ENCODE measurements around the gene SLCO3A1.

SLCO3A1 gene

GRCh38 chr15:92113832-92114231, 260.3 kb downstream of the SLCO3A1 start:
- Histone ChIP-seq H3K4me2 (ENCODE audit: low read length) (no peak overlapping the region), H2BK120ac (ENCODE audit: low read depth, low read length) (no peak overlapping the region), H3K4ac (ENCODE audit: low read depth, low read length) (no peak overlapping the region), H3K36me3 (ENCODE audit: control insufficient read depth, insufficient read depth, low read length) (no peaks in the 10 kb centered on the region), H3K27ac (ENCODE audit: low read depth, low read length) (no peak overlapping the region), H3K56ac (ENCODE audit: low read length) (no peak overlapping the region), H3K79me2 (ENCODE audit: control insufficient read depth, insufficient read depth, low read length) (no peaks in the 10 kb centered on the region), H4K5ac (ENCODE audit: low read length) (no peak overlapping the region), H3K18ac (ENCODE audit: low read length) (no peak overlapping the region), H2AK5ac (ENCODE audit: low read length) (no peak overlapping the region), H2BK5ac (ENCODE audit: low read length) (no peak overlapping the region), H2BK15ac (replicated peaks; ENCODE audit: low read depth) (no peak overlapping the region), H4K8ac (ENCODE audit: low read depth, low read length) (no peak overlapping the region), H3K23ac (ENCODE audit: low read length) (no peak overlapping the region), H3K9ac (ENCODE audit: low read length) (no peak overlapping the region), H3K4me1 (ENCODE audit: control insufficient read depth, low read depth, low read length) (peaks cover 3% of the 10 kb centered on the region), H3K27me3 (ENCODE audit: insufficient read depth, low read length, poor library complexity) (no peaks in the 10 kb centered on the region), H3K79me1 (ENCODE audit: low read length) (no peaks in the 10 kb centered on the region), H3K4me3 (ENCODE audit: low read length) (no peak overlapping the region)
- DNase-seq = no peak
- no CpG with 5 or more reads among the region's 3 CpGs for WGBS (ENCODE audit: extremely low coverage, insufficient coverage, low lambda C conversion rate)

- peaks cover 3% of the 10 kb centered on the region for H3K4me1 ChIP-seq (ENCODE audit: control insufficient read depth, low read depth, low read length)
- DNase-seq = no peak
- WGBS (ENCODE audit: extremely low coverage, insufficient coverage, low lambda C conversion rate) = no CpG with 5 or more reads among the region's 1 CpG
- H2BK5ac ChIP-seq (ENCODE audit: low read length) = no peak overlapping the region
- H3K27ac ChIP-seq (ENCODE audit: low read depth, low read length) = no peak overlapping the region
- no peak overlapping the region for H3K4me3 ChIP-seq (ENCODE audit: low read length)
- H4K8ac ChIP-seq (ENCODE audit: low read depth, low read length) = no peak overlapping the region
- no peak overlapping the region for H2BK15ac ChIP-seq (replicated peaks; ENCODE audit: low read depth)
- H3K18ac ChIP-seq (ENCODE audit: low read length) = no peak overlapping the region
- no peak overlapping the region for H3K4me2 ChIP-seq (ENCODE audit: low read length)
- H4K5ac ChIP-seq (ENCODE audit: low read length) = no peak overlapping the region
- H2AK5ac ChIP-seq (ENCODE audit: low read length) = no peak overlapping the region
- H3K36me3 ChIP-seq (ENCODE audit: control insufficient read depth, insufficient read depth, low read length) = no peaks in the 10 kb centered on the region
- no peak overlapping the region for H3K9ac ChIP-seq (ENCODE audit: low read length)
- H3K27me3 ChIP-seq (ENCODE audit: insufficient read depth, low read length, poor library complexity) = no peaks in the 10 kb centered on the region
- no peak overlapping the region for H3K4ac ChIP-seq (ENCODE audit: low read depth, low read length)
- no peak overlapping the region for H3K56ac ChIP-seq (ENCODE audit: low read length)
- H3K79me1 ChIP-seq (ENCODE audit: low read length) = no peaks in the 10 kb centered on the region
- H3K79me2 ChIP-seq (ENCODE audit: control insufficient read depth, insufficient read depth, low read length) = no peaks in the 10 kb centered on the region
- no peak overlapping the region for H3K23ac ChIP-seq (ENCODE audit: low read length)
- H2BK120ac ChIP-seq (ENCODE audit: low read depth, low read length) = no peak overlapping the region
These were observed 262.3 kb downstream of the SLCO3A1 start for GRCh38 chr15:92115834-92116233.

- Histone ChIP-seq H3K23ac (ENCODE audit: low read length) (no peak overlapping the region), H3K9ac (ENCODE audit: low read length) (no peak overlapping the region), H2BK5ac (ENCODE audit: low read length) (no peak overlapping the region), H3K79me2 (ENCODE audit: control insufficient read depth, insufficient read depth, low read length) (no peaks in the 10 kb centered on the region), H3K36me3 (ENCODE audit: control insufficient read depth, insufficient read depth, low read length) (no peaks in the 10 kb centered on the region), H4K5ac (ENCODE audit: low read length) (no peak overlapping the region), H3K27me3 (ENCODE audit: insufficient read depth, low read length, poor library complexity) (no peaks in the 10 kb centered on the region), H2BK15ac (replicated peaks; ENCODE audit: low read depth) (no peak overlapping the region), H3K18ac (ENCODE audit: low read length) (no peak overlapping the region), H3K27ac (ENCODE audit: low read depth, low read length) (no peak overlapping the region), H2AK5ac (ENCODE audit: low read length) (no peak overlapping the region), H3K56ac (ENCODE audit: low read length) (no peak overlapping the region), H3K4me2 (ENCODE audit: low read length) (no peak overlapping the region), H3K4ac (ENCODE audit: low read depth, low read length) (no peak overlapping the region), H3K4me1 (ENCODE audit: control insufficient read depth, low read depth, low read length) (peaks cover 3% of the 10 kb centered on the region), H4K8ac (ENCODE audit: low read depth, low read length) (no peak overlapping the region), H3K4me3 (ENCODE audit: low read length) (no peak overlapping the region), H3K79me1 (ENCODE audit: low read length) (no peaks in the 10 kb centered on the region), H2BK120ac (ENCODE audit: low read depth, low read length) (no peak overlapping the region)
- WGBS (ENCODE audit: extremely low coverage, insufficient coverage, low lambda C conversion rate) = no CpG with 5 or more reads among the region's 5 CpGs
- DNase-seq = no peak
These were observed 262.8 kb downstream of the SLCO3A1 start for GRCh38 chr15:92116330-92116729.

- no CpG with 5 or more reads among the region's 11 CpGs for WGBS (ENCODE audit: extremely low coverage, insufficient coverage, low lambda C conversion rate)
- H3K36me3 ChIP-seq (ENCODE audit: control insufficient read depth, insufficient read depth, low read length) = no peaks in the 10 kb centered on the region
- no peaks in the 10 kb centered on the region for H3K79me2 ChIP-seq (ENCODE audit: control insufficient read depth, insufficient read depth, low read length)
- no peak overlapping the region for H3K4me3 ChIP-seq (ENCODE audit: low read length)
- H3K79me1 ChIP-seq (ENCODE audit: low read length) = no peaks in the 10 kb centered on the region
- H2BK120ac ChIP-seq (ENCODE audit: low read depth, low read length) = no peak overlapping the region
- H3K27me3 ChIP-seq (ENCODE audit: insufficient read depth, low read length, poor library complexity) = no peaks in the 10 kb centered on the region
- DNase-seq = no peak
- H3K27ac ChIP-seq (ENCODE audit: low read depth, low read length) = no peak overlapping the region
- no peak overlapping the region for H4K8ac ChIP-seq (ENCODE audit: low read depth, low read length)
- no peak overlapping the region for H4K5ac ChIP-seq (ENCODE audit: low read length)
- H2BK15ac ChIP-seq (replicated peaks; ENCODE audit: low read depth) = no peak overlapping the region
- H2AK5ac ChIP-seq (ENCODE audit: low read length) = no peak overlapping the region
- no peak overlapping the region for H3K23ac ChIP-seq (ENCODE audit: low read length)
- no peak overlapping the region for H3K4ac ChIP-seq (ENCODE audit: low read depth, low read length)
- H3K4me2 ChIP-seq (ENCODE audit: low read length) = no peak overlapping the region
- H2BK5ac ChIP-seq (ENCODE audit: low read length) = no peak overlapping the region
- peaks cover 3% of the 10 kb centered on the region for H3K4me1 ChIP-seq (ENCODE audit: control insufficient read depth, low read depth, low read length)
- no peak overlapping the region for H3K18ac ChIP-seq (ENCODE audit: low read length)
- H3K56ac ChIP-seq (ENCODE audit: low read length) = no peak overlapping the region
- no peak overlapping the region for H3K9ac ChIP-seq (ENCODE audit: low read length)
These were observed 263.8 kb downstream of the SLCO3A1 start for GRCh38 chr15:92117261-92117731.

- Histone ChIP-seq H2BK120ac (ENCODE audit: low read depth, low read length) (no peak overlapping the region), H3K18ac (ENCODE audit: low read length) (no peak overlapping the region), H2BK5ac (ENCODE audit: low read length) (no peak overlapping the region), H2BK15ac (replicated peaks; ENCODE audit: low read depth) (no peak overlapping the region), H3K56ac (ENCODE audit: low read length) (no peak overlapping the region), H3K4ac (ENCODE audit: low read depth, low read length) (no peak overlapping the region), H3K79me2 (ENCODE audit: control insufficient read depth, insufficient read depth, low read length) (no peaks in the 10 kb centered on the region), H2AK5ac (ENCODE audit: low read length) (no peak overlapping the region), H3K4me2 (ENCODE audit: low read length) (no peak overlapping the region), H3K4me3 (ENCODE audit: low read length) (no peak overlapping the region), H4K5ac (ENCODE audit: low read length) (no peak overlapping the region), H3K4me1 (ENCODE audit: control insufficient read depth, low read depth, low read length) (peaks cover 3% of the 10 kb centered on the region), H3K36me3 (ENCODE audit: control insufficient read depth, insufficient read depth, low read length) (no peaks in the 10 kb centered on the region), H3K27ac (ENCODE audit: low read depth, low read length) (no peak overlapping the region), H3K27me3 (ENCODE audit: insufficient read depth, low read length, poor library complexity) (no peaks in the 10 kb centered on the region), H3K9ac (ENCODE audit: low read length) (no peak overlapping the region), H3K79me1 (ENCODE audit: low read length) (no peaks in the 10 kb centered on the region), H4K8ac (ENCODE audit: low read depth, low read length) (no peak overlapping the region), H3K23ac (ENCODE audit: low read length) (no peak overlapping the region)
- DNase-seq = peak; percentile 73
- WGBS (ENCODE audit: extremely low coverage, insufficient coverage, low lambda C conversion rate) = no CpG with 5 or more reads among the region's 6 CpGs
These were observed 264.8 kb downstream of the SLCO3A1 start for GRCh38 chr15:92118162-92118935.

- Histone ChIP-seq H2BK15ac (replicated peaks; ENCODE audit: low read depth) (no peak overlapping the region), H3K79me1 (ENCODE audit: low read length) (no peaks in the 10 kb centered on the region), H3K9ac (ENCODE audit: low read length) (no peak overlapping the region), H4K5ac (ENCODE audit: low read length) (no peak overlapping the region), H3K27ac (ENCODE audit: low read depth, low read length) (no peak overlapping the region), H2AK5ac (ENCODE audit: low read length) (no peak overlapping the region), H3K4me3 (ENCODE audit: low read length) (no peak overlapping the region), H3K23ac (ENCODE audit: low read length) (no peak overlapping the region), H3K56ac (ENCODE audit: low read length) (no peak overlapping the region), H4K8ac (ENCODE audit: low read depth, low read length) (no peak overlapping the region), H2BK120ac (ENCODE audit: low read depth, low read length) (no peak overlapping the region), H3K27me3 (ENCODE audit: insufficient read depth, low read length, poor library complexity) (no peaks in the 10 kb centered on the region), H3K4me2 (ENCODE audit: low read length) (no peak overlapping the region), H3K4ac (ENCODE audit: low read depth, low read length) (no peak overlapping the region), H2BK5ac (ENCODE audit: low read length) (no peak overlapping the region), H3K4me1 (ENCODE audit: control insufficient read depth, low read depth, low read length) (peaks cover 7% of the 10 kb centered on the region), H3K36me3 (ENCODE audit: control insufficient read depth, insufficient read depth, low read length) (no peaks in the 10 kb centered on the region), H3K18ac (ENCODE audit: low read length) (no peak overlapping the region), H3K79me2 (ENCODE audit: control insufficient read depth, insufficient read depth, low read length) (no peaks in the 10 kb centered on the region)
- no peak for DNase-seq
- no CpG with 5 or more reads among the region's 3 CpGs for WGBS (ENCODE audit: extremely low coverage, insufficient coverage, low lambda C conversion rate)
These were observed 265.4 kb downstream of the SLCO3A1 start for GRCh38 chr15:92118936-92119325.
